Measurements from ENCODE around the gene PIGN. TPM values are rescaled to one million over a fixed set of nuclear protein-coding genes. Genes with fewer than 3 reads are reported as not detected.

The PIGN gene
- 10 to 100 TPM; 10.6 to 16.9 (median 12.4) TPM for total RNA-seq

DNA sequence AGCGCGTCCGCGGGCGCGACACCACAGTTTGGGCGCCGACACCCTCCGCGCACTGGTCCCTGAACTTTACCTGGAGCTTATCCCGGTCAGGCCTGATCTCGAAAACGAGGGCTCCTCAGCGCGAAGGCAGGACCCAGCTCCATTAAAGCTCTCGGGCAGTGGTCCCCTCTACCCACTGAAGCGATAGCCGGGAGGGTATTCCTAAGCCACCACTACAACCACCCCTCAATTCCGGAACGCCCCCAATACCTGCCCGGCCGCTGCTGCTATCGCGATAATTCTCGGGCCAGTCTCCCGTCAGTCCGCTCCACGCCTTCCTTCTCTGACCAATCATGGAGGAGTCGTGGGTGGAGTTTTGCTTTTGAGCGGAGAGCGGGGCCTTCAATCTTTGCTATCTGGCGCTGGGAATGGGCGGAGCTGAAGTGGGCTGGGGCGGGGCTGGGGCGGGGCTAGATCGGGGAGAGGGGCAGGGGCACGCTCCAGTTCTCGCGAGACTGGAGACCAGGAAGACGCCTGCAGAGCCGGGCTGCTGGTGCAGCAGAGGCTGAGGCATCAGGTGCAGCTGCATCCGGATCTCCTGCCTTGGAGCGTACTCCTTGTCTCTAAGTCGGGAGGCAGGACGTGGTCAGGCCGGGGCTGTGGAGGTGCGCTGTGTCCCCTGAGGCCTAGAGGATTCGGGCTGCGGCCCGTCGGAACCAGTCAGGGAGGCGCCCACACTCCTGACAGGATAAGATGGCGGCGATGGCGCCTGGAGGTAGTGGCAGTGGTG lies at the start of gene PIGN, which contains the start of gene RELCH:
Gene PIGN, minus strand, starts transcription at position 283 of the 769 bp plus-strand sequence. CDS start 25,703 bp downstream, outside the sequence.
Gene RELCH, plus strand, starts transcription at position 482 of the 769 bp plus-strand sequence. Its CDS starts 251 bp downstream, at position 733.
- Histone ChIP-seq H3K4me3 (peak within 1 kb of the TSS; percentile 88 to 98 (median 94)), H3K27me3 (no peaks in the 10 kb centered on the region), H3K9me3 (no peaks in the 10 kb centered on the region), H3K4me1 (peaks cover 30 to 60% (median 50%) of the 10 kb centered on the region in 4 donors), H3K36me3 (no peaks in the 10 kb centered on the region), H3K27ac (replicated peaks in 1 of 4) (peak within 1 kb of the TSS; percentile 78 to 89 (median 84))
- under 1% methylated on average over 23 of the region's 55 CpGs for WGBS
- peak; percentile 99 for DNase-seq (ENCODE audit: extremely low spot score)
- intact Hi-C loops (cut with DNase I), result loop anchor here (2.0 to 10.0 kb wide), 3 partner anchors 62 to 1238 kb away; partner anchors contain the start of gene VPS4B
- TF ChIP-seq, protein P1, sequence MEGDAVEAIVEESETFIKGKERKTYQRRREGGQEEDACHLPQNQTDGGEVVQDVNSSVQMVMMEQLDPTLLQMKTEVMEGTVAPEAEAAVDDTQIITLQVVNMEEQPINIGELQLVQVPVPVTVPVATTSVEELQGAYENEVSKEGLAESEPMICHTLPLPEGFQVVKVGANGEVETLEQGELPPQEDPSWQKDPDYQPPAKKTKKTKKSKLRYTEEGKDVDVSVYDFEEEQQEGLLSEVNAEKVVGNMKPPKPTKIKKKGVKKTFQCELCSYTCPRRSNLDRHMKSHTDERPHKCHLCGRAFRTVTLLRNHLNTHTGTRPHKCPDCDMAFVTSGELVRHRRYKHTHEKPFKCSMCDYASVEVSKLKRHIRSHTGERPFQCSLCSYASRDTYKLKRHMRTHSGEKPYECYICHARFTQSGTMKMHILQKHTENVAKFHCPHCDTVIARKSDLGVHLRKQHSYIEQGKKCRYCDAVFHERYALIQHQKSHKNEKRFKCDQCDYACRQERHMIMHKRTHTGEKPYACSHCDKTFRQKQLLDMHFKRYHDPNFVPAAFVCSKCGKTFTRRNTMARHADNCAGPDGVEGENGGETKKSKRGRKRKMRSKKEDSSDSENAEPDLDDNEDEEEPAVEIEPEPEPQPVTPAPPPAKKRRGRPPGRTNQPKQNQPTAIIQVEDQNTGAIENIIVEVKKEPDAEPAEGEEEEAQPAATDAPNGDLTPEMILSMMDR (IDR thresholded peaks at IDR 0.05), result no peak
- TF ChIP-seq EP300 (IDR thresholded peaks at IDR 0.05), result no peak
- TF ChIP-seq POLR2A (IDR thresholded peaks at IDR 0.05; ENCODE audit: low read depth), result peak; percentile 43
- peak; percentile 79 to 94 for TF ChIP-seq POLR2AphosphoS5 (IDR thresholded peaks at IDR 0.05)

DNA sequence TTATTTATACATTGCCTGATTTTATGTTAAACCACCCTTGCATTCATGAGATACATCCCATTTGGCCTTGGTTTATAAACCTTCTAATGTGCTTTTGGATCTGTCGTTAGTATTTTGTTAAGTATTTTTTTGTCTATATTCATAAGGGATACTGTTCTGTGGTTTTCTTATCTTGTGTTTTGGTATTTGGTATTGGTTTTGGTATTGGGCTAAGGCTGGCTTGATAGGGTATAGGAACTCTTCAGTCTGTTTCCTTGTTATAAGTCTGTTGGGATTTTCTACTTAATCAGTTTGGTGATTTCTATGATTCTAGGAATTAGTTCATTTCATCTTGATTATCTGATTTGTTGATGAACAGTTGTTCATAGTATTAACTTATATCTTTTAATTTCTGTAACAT lies 49.4 kb upstream of the PIGN start:
- WGBS, result 96% methylated on average over 1 of the region's 1 CpG
- TF ChIP-seq POLR2AphosphoS5 (IDR thresholded peaks at IDR 0.05) (no peak), EP300 (IDR thresholded peaks at IDR 0.05) (no peak), POLR2A (IDR thresholded peaks at IDR 0.05; ENCODE audit: low read depth) (no peak)
- TF ChIP-seq, protein P1 (IDR thresholded peaks at IDR 0.05), result no peak
- H3K36me3 ChIP-seq, result peaks cover 0 to 55% (median 32%) of the 10 kb centered on the region in 4 donors
- H3K4me1 ChIP-seq, result no peaks in the 10 kb centered on the region
- no peaks in the 10 kb centered on the region for H3K27me3 ChIP-seq
- DNase-seq (ENCODE audit: extremely low spot score), result no peak
- H3K9me3 ChIP-seq, result no peaks in the 10 kb centered on the region
- H3K27ac ChIP-seq (replicated peaks in 1 of 4), result no peak overlapping the region
- intact Hi-C loops (cut with DNase I), result no loop called here
- H3K4me3 ChIP-seq, result no peak overlapping the region

GRCh38 chr18:62226047-62226446 lies 39.2 kb upstream of the PIGN start:
- H3K27ac ChIP-seq (replicated peaks in 1 of 4), result no peak overlapping the region
- 89% methylated on average over 3 of the region's 3 CpGs for WGBS
- DNase-seq (ENCODE audit: extremely low spot score), result no peak
- H3K4me1 ChIP-seq, result no peaks in the 10 kb centered on the region
- TF ChIP-seq POLR2A (IDR thresholded peaks at IDR 0.05; ENCODE audit: low read depth) (no peak), POLR2AphosphoS5 (IDR thresholded peaks at IDR 0.05) (no peak), EP300 (IDR thresholded peaks at IDR 0.05) (no peak)
- TF ChIP-seq, protein P1 (IDR thresholded peaks at IDR 0.05), result no peak
- H3K4me3 ChIP-seq, result no peak overlapping the region
- H3K9me3 ChIP-seq, result peaks cover 0 to 5% (median 0%) of the 10 kb centered on the region in 4 donors
- no peaks in the 10 kb centered on the region for H3K27me3 ChIP-seq
- intact Hi-C loops (cut with DNase I), result no loop called here
- peaks cover 7 to 81% (median 41%) of the 10 kb centered on the region in 4 donors for H3K36me3 ChIP-seq

DNA sequence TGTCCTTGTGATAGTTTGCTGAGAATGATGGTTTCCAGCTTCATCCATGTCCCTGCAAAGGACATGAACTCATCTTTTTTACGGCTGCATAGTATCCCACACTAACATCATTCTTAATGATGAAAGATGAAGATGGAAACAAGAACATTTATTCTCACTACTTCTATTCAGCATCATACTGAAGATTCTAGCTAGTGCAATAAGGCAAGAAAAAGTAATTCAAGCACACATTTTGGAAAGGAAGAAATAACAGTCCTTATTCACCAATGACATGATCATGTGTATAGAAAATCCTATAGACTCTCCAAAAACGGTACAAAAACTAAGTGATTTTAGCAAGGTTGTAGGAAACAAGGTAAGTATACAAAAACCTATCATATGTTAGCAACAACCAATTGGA lies 37.4 kb upstream of the PIGN start:
- WGBS, result 98% methylated on average over 2 of the region's 2 CpGs
- Histone ChIP-seq H3K9me3 (peaks cover 0 to 5% (median 0%) of the 10 kb centered on the region in 4 donors), H3K27ac (replicated peaks in 1 of 4) (no peak overlapping the region), H3K4me1 (no peaks in the 10 kb centered on the region), H3K4me3 (no peak overlapping the region), H3K27me3 (no peaks in the 10 kb centered on the region), H3K36me3 (peaks cover 7 to 63% (median 33%) of the 10 kb centered on the region in 4 donors)
- TF ChIP-seq, protein P1 (IDR thresholded peaks at IDR 0.05), result no peak
- intact Hi-C loops (cut with DNase I), result no loop called here
- no peak for DNase-seq (ENCODE audit: extremely low spot score)

Measured in esophagus muscularis mucosa (tissue), 4 donors.